Measurements from ENCODE around the gene RASA2.
"Not testable (repeated sequence)": the region's sequence is repeated elsewhere in the genome, so short reads cannot be mapped to it uniquely, and the experiment has no call there.

RASA2 gene

DNA sequence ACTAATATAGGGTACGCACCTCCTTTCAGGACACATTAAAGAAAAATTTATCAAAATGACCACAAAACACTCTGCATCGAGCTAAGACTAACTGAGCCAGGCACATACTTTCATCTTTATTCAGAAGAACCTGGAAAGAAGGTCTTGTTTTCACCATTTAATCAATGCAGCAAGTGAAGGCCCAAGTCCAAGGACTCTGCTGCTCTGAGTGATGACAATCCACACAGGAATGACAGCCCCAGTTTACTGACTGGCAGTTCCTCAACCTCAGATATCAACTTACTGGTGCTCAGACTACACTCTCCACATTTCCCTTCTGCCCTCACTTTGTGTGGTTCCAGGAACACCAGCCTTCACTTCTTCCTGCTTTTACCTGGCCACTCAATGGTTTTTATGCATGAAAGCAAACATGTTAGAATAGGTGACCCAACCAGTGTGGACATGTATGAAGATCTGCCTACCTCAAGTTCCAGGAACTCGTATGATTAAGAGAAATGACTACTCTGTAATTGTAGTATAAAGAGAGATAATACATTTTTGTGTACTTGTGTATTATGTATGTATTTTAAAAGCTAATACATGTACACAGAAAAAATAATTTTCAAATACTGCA is 29.1 kb upstream of the RASA2 start:
- DNase-seq: no peak

DNA sequence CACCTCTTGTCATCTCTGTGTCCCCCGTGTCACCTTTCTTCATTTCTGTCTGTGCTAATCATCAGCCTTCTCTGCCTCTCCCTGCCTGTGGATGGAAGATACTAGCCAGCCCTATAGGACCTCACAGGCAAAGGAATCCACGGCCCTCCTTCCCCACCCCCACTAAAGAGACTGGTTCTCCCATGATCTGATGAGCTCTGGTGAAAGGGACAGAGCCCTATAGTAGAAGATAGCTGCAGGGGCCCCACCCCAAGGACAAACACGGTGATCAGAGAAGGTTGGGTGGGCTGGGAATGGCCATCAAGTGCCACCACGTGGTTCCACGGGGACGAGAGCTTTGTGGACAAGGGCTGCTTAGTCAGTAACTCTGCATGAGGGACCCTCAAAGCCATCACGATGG is 27.8 kb upstream of the RASA2 start:
- no peak for DNase-seq

DNA sequence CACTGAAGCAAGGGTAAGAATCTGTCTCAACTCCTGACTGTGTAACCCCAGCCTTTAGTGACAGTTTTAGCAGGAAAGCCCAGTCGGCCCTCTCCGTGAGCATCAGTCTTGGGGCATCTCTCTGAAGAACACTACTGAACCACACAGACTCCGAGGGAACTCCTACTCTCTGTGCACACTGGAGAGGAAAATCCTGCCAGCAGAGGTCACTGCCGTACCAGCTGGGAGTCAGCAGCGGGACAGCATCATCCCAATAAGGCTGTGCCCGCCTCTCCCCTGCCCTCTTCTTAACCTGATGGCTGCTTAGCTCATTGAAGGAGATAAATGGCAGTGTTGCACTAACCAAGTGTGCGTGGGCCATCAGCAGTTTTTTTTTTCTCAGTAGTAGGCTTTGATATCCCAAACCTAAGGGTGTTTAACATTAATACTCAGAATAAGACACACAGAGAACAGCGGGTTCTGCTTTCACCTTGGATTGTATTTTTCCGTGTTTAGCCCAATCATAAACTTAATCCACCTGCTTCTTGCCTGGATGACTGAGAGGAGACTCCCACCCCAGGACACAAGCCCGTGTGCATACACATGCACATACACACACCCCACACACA is 26.6 kb upstream of the RASA2 start:
- DNase-seq: peak; percentile 88

DNA sequence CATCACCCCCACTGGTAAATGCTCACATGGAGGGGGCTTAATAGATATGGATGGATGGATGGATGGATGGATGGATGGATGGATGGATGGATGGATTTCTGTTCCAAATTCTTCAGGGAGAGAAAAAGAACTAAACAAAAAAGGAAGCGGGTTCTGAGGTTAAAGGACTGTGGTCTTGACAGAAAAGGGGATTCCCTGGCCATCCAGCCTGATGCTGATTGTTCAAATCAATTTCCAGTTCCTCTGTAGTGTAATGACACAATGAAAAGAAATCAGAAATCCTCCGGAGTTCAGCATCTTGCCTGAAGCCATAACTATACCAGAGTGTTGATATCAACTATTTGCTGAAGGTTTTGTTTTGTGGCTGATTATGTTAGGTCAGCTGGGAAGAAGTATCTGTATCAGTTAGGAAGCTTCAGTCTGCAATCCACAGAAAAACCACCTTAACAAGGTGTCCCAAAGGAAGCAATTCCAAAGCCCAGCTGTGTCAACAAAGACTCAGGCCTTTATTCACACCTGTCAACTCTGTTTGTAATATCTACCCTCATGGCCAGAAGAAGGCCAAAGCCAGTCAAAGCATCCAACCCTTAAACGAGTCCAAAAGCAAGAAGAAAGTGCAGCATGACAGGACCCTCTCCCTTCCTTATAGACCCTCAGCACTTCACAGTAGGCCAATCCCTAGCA is 24.5 kb upstream of the RASA2 start:
- no peak for DNase-seq

DNA sequence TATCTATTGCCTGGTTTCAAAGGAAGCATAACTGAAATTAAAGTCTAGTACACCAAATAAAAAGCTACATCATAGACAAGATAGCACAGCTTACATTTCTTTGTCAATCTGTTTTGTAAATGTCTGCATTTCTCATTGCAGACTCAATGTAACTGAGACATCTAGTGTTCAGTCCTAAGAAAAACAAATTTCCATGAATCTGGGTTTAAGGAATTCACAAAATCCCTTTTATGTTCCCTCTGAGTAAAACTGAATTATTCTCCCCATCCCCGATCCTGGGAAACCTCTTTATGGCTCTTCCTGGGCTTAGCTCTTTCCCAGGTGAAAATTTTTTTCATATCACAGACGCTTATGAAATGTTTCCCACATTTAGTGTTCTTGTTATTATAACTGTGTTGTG is 21.6 kb upstream of the RASA2 start:
- DNase-seq: no peak

DNA sequence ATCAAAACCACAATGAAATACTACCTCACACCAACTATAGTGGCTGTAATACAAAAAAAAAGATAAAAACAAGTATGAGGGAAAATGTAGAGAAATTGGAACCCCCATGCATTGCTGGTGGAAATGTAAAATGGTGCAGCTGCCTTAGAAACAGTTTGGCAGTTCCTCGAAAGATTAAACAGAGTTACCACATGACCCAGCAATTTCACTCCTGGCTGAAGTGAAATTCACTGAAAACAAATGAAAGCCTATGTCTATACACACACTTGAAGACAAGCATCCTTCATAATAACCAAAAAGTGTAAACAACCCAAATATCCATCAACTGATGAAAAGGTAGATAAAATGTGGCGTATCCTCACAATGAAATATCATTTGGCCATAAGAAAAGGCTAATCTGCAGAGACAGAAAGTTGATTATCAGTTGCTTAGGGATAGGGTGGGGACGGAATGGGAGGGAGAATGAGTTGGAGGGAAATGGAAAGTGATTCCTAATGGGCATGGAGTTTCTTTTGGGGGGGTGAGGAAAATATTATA is 20.1 kb upstream of the RASA2 start:
- DNase-seq: no peak

DNA sequence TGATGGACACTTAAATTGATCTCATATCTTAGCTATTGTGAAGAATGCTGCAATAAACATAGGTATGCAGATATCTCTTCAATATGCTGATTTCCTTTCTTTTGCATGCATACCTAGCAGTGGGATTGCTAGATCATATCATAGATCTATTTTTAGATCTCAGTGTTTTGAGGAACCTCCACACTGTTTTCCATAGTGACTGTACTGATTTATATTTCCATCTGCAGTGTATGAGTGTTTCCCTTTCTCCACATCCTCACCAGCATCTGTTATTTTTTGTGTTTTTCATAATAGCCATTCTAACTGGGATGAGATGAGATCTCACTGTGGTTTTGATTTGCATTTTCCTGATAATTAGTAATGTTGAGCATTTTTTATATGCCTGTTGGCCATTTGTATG is 17.1 kb upstream of the RASA2 start:
- no peak for DNase-seq

DNA sequence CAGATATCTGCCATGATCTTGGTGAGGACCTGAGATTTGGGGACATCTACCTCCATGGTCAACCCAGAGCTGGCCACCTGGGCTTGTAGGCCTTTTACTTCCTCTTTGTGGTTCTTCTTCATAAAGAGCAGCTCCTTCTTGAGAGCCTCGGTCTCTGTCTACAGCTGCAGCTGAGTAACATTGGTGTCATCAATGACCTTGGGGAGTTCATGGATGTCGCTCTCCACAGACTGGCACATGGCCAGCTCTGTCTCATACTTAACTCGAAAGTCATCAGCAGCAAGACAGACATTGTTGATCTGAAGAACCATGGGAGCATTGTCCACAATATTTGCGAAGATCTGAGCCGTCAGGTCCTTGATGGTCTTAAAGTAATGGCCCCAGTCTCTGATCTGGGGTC is 15.7 kb upstream of the RASA2 start:
- DNase-seq: no peak

DNA sequence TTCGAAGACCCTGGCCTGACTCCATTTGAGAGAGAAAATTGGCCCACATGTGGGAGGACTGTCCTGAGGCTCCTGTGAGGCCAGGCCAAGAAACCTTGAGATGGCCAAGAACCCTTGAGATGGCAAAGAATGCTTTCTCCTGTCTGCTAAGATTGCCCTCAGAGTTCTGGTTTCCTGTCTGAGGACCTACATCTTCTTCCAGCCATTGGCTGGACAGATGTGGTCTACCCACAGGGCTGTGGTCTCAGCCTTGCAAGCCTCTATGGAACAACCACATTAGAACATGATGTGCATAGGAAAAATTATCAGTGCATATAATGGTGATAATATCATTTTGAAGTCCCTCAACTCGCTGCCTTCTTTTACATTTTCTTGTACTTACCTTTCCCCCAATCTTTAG is 10.8 kb upstream of the RASA2 start:
- peak; percentile 52 for DNase-seq

DNA sequence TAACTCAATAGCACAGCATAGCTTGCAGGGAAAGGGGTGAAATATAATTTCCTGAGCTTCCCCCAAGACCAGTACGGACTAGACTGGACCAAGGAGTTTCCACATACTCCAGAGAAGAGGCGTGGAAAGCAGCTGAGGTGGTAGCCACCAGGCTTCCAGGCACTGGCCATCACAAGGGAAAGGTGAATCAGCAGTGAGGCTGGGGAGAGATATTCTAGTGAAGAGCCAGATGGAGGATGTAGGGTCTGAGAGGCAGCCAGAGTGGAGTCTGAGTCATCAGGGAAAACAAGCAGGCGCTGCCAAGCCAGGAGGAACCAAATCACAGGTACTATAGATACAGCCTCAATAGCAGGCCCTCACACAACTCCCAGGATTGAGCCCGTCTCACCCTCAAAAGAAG is 9.6 kb upstream of the RASA2 start:
- no peak for DNase-seq

DNA sequence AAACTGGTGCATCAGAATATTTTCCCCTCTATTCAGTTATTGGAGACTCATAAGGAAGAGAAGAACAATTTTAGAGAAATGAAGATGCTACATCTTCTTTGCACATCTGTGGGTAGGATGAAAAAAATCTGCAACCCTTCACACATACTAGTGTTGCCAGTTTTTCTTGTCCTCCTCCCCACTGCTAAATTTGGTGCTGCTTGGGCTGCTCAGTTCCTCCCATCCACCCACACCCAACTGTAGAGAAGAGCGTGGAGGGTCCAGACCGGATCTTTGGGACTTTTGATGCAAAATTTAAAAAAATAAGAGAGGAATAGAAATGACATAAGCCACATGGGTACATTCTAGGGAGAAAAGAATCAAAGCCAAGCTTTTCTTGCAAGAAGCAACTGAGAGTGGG is 8.7 kb upstream of the RASA2 start:
- no peak for DNase-seq

DNA sequence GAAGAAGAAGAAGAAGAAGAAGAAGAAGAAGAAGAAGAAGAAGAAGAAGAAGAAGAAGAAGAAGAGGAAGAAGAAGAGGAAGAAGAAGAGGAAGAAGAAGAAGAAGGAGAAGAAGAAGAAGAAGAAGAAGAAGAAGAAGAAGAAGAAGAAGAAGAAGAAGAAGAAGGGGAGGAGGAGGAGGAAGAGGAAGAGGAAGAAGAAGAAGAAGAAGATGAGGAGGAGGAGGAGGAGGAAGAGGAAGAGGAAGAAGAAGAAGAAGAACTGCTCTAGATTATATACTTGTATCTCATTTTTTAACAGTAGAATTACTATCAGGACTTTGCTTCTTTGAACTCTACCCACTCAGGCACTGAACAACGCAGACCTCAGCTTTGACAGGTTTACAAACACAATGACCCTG is 8.0 kb upstream of the RASA2 start:
- DNase-seq: not testable (repeated sequence)

DNA sequence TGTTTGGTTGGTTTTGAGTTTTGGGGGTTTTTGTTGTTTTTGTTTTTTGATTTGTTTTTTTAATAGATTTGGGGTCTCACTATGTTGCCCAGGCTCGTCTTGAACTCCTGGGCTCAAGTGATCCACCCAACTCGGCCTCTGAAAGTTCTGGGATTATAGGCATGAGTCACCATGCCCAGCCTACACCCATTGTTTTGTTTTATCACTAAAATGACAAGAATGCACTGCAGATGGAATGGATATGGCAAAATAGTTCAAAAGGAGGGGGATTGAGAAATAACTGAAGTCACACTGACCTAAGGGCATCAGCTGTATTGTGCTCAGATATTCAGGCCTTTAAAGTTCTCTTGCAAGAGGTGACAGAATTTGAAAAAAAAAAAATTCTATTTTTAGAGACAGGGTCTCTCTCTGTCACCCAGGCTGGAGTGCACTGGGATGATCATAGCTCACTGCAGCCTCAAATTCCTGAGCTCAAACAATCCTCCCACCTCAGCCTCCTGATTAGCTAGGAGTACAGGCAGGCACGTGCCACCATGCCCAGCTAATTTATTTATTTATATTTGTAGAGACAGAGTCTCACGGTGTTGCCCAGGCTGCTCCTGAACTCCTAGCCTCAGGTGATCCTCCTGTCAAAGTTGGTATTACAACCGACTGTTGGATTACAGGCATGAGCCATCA is 4.4 kb upstream of the RASA2 start:
- no peak for DNase-seq

DNA sequence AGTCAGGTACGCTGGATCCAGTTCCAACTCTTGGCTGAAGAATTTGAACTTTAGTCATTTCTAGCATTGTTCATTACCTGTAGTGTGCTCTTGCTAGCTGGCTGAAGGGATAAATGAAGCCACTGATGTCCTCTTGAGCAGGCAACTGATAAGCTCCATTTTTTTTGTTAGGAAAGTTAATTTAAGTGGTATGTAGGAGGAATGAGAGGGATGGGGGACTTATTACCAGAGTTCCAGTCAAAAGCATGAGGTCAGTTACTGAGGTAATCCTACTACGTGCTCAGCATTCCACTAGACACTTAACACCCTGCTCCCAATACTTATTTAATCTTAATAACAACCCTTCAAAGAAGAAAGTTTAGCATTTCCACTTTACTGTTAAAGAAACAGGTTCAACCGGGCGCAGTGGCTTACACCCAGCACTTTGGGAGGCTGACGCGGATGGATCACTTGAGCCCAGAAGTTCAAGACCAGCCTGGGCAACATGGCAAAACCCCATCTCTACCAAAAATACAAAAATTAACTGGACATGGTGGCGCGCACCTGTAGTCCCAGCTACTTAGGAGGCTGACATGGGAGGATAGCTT is 2.0 kb upstream of the RASA2 start:
- DNase-seq: no peak

DNA sequence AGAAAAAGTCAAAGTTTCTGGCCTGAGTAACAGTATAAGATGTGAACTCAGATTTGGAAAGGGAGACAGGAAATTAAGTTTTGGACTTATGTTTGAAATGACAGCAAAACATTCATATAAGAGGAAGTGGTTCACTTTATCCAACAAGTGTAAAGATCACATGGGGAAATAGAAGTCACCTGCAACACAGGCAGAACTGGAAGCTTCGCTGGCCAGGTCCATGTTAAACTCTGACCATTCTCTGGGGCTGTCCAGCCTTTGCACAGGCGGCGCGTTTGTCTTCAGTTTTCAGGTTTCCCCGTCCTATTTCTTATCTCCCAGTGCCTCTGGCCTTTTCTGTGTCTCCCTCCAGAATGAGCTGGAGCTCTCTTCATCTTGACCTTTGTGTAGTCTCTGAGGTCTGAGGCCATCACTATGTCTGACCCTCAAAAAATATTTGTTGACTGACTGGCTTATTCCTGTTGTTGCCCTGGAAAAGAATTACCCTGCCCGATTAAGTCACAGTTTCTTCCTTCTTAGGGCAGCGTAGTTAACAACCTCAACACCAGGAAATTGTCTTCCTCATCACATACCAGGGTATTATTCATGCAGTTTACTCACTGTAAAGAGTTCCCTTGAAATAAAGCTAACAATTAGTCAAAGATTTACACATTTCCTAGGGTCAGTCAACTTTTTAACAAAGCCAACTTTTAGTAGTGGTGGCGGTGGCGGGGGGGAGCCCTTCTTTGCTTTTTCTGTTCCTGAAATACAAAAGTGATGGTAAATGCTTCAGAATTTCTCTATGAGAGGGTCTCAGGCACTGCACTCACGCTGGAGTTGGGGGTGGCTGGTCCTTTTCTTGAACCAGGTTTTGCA is 959 bp upstream of the RASA2 start:
- DNase-seq: no peak

DNA sequence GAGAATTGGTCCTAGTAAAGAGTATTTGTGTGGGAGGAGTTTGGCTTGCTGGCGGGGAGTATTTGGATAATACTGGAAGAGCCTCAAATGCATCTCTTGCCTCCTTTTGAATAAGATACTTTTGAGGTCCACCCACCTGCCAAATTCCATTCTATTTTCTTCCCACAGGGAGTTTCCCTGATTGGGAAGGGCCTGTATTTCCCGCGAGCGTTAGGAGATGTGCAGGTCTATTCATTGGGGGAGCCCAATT is 406 bp upstream of the RASA2 start:
- no peak for DNase-seq

DNA sequence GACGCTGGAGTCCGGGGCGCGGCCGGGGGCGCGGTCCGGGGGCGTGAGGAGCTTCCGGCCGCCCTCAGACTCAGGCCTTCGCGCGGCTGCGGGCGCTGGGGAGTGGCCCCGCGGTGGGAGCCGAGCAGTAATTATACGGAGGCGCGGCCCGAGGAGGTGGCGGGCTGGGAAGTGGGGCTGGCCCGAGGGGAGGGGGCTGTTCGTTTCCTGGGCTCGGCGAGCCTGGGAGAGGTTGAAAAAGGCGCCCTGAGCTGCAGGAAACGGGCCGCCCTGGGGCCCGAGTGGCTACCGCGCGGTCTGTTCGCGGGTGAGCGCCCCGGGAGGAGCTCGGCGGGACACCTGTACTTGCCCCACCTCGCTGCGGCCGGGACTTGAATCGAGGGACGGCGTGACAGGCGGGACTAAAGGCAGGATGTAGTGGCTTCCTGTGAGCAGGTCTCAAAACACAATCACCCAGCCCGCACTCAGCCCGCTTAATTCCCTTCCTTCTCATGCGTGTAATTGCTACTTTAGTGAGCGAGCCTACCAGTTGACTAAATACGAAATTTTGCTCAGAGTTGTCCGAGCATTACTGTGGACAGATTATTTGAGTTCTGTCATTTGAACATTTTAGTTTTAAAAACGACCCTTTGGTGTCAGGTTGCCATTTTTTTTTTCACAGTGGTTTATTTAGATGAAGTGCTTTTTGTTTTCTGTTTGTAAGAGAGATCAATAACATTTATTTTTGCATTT is 860 bp downstream of the RASA2 start:
- peak; percentile 91 for DNase-seq

DNA sequence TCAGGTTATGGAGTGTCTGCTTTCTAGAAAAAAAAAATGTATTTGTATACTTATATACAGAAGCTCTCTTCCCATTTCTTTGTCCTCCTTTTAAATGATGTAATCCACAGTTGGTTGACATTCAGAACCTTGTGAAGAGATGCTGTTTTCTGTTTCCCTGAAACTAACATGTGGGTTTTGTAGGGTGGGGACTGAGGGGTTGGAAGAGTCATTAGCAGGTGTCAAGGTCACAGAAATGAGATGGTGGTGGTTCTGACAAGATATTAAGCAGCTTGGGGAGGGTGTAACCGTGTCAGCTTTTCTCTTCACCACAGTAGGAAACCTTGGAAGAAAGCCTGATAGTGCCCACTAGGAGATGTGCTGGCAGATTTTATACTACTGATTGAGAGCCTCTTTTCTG is 2.4 kb downstream of the RASA2 start:
- DNase-seq: peak; percentile 60

DNA sequence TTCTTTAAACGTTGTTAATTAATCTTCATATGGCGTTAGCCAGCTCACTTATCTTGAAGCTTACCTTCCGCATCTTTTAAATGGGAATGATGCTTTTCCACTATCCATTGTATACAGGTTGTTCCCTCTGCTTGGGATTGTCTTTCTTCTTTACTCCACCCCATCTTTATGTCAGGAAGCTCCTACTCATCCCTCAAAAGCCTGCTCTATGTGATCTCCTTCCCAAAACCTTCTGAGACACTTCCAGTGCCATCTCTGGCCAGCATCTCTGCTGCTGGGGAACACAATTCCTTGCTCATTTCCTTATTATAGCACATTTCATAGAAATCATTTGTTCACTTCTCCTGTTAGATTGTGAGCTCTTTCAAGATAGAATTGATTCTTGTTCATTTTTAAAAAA is 4.3 kb downstream of the RASA2 start:
- DNase-seq: no peak

DNA sequence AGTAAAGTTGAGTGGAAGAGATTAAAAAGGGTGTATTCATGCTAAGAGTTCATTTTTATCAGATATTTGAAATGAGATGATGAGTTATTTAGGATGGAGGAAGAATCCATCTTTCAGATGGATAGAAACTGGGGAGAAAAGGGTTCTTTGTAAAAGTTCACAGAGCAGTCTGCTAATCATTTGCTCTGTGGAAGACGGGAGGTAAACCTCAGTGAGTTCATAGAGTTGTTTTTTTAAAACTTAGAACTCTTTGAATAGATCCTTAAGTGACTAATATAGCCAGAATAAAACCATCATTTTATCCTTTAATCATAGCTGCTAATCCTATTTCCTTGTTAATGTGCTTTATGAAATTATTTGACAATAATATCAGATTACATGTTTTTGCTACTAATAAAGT is 5.1 kb downstream of the RASA2 start:
- no peak for DNase-seq

DNA sequence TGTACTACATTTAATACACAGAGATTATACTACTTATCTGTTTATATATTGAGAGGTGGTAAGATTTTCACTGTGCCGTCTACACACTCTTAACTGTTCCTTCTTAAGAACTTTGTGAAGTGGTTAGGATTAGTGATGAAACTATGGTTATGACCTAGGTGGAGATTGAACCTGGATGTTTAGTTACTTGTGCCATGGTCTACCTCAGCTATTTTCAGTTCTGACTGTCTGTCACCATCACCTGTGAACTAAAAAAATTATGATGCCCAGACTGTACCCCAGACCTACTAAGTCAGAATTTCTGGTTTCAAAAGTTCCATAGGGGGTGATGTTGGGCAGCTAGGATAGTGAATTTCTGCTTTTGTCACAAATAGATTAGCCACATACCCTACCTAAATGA is 6.4 kb downstream of the RASA2 start:
- no peak for DNase-seq

DNA sequence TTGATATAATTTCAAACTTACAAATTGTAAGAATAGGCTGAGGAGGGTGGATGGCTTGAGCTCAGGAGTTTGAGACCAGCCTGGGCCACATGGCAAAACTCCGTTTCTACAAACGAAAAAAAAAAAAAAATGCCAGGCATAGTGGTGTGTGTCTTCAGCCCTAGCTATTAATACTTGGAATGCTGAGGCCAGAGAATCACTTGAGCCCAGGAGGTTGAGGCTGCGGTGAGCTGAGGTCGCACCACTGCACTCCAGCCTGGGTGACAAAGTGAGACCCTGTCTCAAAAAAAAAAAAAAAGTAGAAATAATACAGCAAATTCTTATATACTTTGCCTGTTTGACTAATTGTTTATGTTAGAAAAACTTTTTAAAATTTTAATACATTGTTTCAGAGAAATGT is 10.8 kb downstream of the RASA2 start:
- not testable (repeated sequence) for DNase-seq
